Chondrocyte (in vitro differentiated cells): Measurements from ENCODE around the gene PPP1R37. TPM values are rescaled to one million over a fixed set of nuclear protein-coding genes. Genes with fewer than 3 reads are reported as not detected.

ENCODE experiments used
- DNase-seq: peaks from one replicate; pipeline ENCODE4 v3.0.0; 2021; ENCODE audit warnings: mixed read lengths, low spot score
- H3K27ac Mint-ChIP-seq: one replicate; pipeline ENCODE4 v1.8.0; 2021; ENCODE audit warnings: mild to moderate bottlenecking, moderate library complexity, mixed read lengths; ENCODE audit not compliant: unreplicated experiment
- H3K27me3 Mint-ChIP-seq: 2 replicates; pipeline ENCODE4 v1.8.0; 2021; ENCODE audit warnings: low read depth, mixed read lengths
- H3K36me3 Mint-ChIP-seq: 2 replicates; pipeline ENCODE4 v1.8.0; 2021; ENCODE audit warnings: low read depth, mixed read lengths
- H3K4me1 Mint-ChIP-seq: 2 replicates; pipeline ENCODE4 v1.8.0; 2021; ENCODE audit warnings: low read depth, mild to moderate bottlenecking, mixed read lengths
- H3K4me3 Mint-ChIP-seq: one replicate; pipeline ENCODE4 v1.8.0; 2021; ENCODE audit warnings: mild to moderate bottlenecking, moderate library complexity, mixed read lengths; ENCODE audit not compliant: unreplicated experiment
- H3K9me3 Mint-ChIP-seq: 2 replicates; pipeline ENCODE4 v1.8.0; 2021; ENCODE audit warnings: low read depth, mixed read lengths
- CTCF ChIP-seq: fragments of 200-600 bp; sonication (generic); IDR thresholded peaks from 2 replicates; pipeline ENCODE4 v1.5.0; 2021; ENCODE audit warnings: antibody characterized with exemption, mild to moderate bottlenecking, moderate library complexity
- total RNA-seq: library from RNA; stranded (reverse); gene quantifications from 3 replicates; pipeline ENCODE4 v1.2.1, GENCODE V29; 2021

Gene PPP1R37
- total RNA-seq, 1 donor from 2014 or later = 30.2 TPM

DNA sequence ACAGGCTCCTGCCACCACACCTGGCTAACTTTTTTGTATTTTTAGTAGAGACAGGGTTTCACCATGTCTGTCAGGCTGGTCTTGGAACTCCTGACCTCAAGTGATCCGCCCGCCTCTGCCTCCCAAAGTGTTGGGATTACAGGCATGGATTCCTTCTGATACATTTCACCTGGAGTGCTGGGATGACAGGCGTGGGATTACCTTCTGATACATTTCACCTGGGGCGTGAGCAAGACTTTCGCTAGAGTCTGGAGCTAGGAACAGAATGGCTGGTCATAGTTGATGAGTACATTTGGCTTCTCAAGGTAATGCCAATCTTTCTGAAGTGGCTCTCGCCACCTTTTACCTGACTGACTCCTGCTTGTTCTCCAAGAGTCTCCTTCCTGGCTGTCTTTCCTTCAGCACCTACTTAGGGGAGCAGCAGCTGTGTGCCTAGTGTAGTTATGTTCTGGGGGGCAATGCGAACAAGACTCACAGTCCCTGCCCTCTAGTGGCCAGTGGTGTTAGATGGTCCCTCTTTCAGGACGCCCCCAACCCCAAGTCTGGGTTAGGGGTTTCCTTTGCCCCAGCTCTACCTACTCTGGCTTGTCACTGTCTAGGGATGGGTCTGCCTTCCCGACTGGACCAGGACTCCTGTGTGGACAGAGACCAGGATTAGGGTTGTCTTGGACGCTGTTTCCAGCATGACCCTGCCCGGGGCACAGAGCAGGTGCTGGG, 19.3 kb downstream of the PPP1R37 start:
- no peaks in the 10 kb centered on the region for H3K9me3 Mint-ChIP-seq
- no peak overlapping the region for H3K4me3 Mint-ChIP-seq
- peaks cover 6% of the 10 kb centered on the region for H3K4me1 Mint-ChIP-seq
- no peaks in the 10 kb centered on the region for H3K27me3 Mint-ChIP-seq
- no peak for TF ChIP-seq CTCF
- DNase-seq = no peak
- H3K27ac Mint-ChIP-seq = no peak overlapping the region
- no peaks in the 10 kb centered on the region for H3K36me3 Mint-ChIP-seq

- TF ChIP-seq CTCF = no peak
- no peak overlapping the region for H3K27ac Mint-ChIP-seq
- no peak for DNase-seq
- H3K36me3 Mint-ChIP-seq = no peaks in the 10 kb centered on the region
- no peaks in the 10 kb centered on the region for H3K9me3 Mint-ChIP-seq
- no peak overlapping the region for H3K4me3 Mint-ChIP-seq
- peaks cover 8% of the 10 kb centered on the region for H3K4me1 Mint-ChIP-seq
- no peaks in the 10 kb centered on the region for H3K27me3 Mint-ChIP-seq
Observed at GRCh38 chr19:45113628-45114027, 20.6 kb downstream of the PPP1R37 start.

GRCh38 chr19:45114116-45114515, 21.1 kb downstream of the PPP1R37 start:
- Mint-ChIP-seq H3K4me1 (peaks cover 11% of the 10 kb centered on the region), H3K36me3 (no peaks in the 10 kb centered on the region), H3K27me3 (no peaks in the 10 kb centered on the region), H3K9me3 (no peaks in the 10 kb centered on the region), H3K4me3 (no peak overlapping the region), H3K27ac (no peak overlapping the region)
- TF ChIP-seq CTCF = no peak
- no peak for DNase-seq

- no peaks in the 10 kb centered on the region for H3K9me3 Mint-ChIP-seq
- peaks cover 11% of the 10 kb centered on the region for H3K4me1 Mint-ChIP-seq
- H3K27me3 Mint-ChIP-seq = no peaks in the 10 kb centered on the region
- H3K27ac Mint-ChIP-seq = no peak overlapping the region
- H3K36me3 Mint-ChIP-seq = no peaks in the 10 kb centered on the region
- TF ChIP-seq CTCF = no peak
- DNase-seq = no peak
- no peak overlapping the region for H3K4me3 Mint-ChIP-seq
Observed at GRCh38 chr19:45115809-45116615, 23.0 kb downstream of the PPP1R37 start.

DNA sequence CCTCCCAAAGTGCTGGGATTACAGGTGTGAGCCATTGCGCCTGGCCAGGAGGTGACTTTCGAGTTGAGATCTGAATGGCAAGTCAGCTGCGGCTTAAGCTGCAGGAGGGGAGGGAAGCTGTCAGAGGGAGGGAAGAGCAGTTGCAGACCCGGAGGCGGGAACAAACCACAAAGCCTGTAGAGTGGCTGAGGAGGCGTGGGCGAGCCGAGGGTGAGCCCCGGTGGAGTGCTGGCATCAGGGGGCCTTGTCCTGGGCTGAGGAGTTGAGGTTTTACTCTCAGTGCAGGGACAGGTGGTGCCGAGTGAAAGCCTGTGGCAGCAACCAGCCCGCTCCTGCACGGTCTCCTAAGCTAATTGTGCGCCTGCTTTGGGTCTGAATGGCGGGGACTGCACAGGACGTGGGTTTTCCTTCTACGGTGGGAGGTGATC, 24.2 kb downstream of the PPP1R37 start:
- Mint-ChIP-seq H3K27ac (no peak overlapping the region), H3K4me1 (peaks cover 11% of the 10 kb centered on the region), H3K9me3 (no peaks in the 10 kb centered on the region), H3K4me3 (no peak overlapping the region), H3K27me3 (no peaks in the 10 kb centered on the region), H3K36me3 (no peaks in the 10 kb centered on the region)
- no peak for DNase-seq
- no peak for TF ChIP-seq CTCF
